Activated T-cell treated with anti-CD3 and anti-CD28 coated beads, Interleukin-2, amount 50 U/mL, for 48 hours (primary cell): ENCODE results near the gene ARAP3.

ENCODE experiments used
- DNase-seq, 2 experiments: peaks; one replicate each; pipeline ENCODE4 v3.0.0-alpha.2; 2020

The ARAP3 gene

GRCh38 chr5:141701360-141702119, 19.5 kb upstream of the ARAP3 start:
- DNase-seq = no peak

- no peak for DNase-seq
These were observed 15.6 kb upstream of the ARAP3 start for GRCh38 chr5:141697586-141697985.

- no peak for DNase-seq
These were observed 14.4 kb upstream of the ARAP3 start for GRCh38 chr5:141696431-141696830.

GRCh38 chr5:141695627-141696215, 13.7 kb upstream of the ARAP3 start:
- no peak for DNase-seq

GRCh38 chr5:141694479-141694878, 12.4 kb upstream of the ARAP3 start:
- no peak for DNase-seq

DNA sequence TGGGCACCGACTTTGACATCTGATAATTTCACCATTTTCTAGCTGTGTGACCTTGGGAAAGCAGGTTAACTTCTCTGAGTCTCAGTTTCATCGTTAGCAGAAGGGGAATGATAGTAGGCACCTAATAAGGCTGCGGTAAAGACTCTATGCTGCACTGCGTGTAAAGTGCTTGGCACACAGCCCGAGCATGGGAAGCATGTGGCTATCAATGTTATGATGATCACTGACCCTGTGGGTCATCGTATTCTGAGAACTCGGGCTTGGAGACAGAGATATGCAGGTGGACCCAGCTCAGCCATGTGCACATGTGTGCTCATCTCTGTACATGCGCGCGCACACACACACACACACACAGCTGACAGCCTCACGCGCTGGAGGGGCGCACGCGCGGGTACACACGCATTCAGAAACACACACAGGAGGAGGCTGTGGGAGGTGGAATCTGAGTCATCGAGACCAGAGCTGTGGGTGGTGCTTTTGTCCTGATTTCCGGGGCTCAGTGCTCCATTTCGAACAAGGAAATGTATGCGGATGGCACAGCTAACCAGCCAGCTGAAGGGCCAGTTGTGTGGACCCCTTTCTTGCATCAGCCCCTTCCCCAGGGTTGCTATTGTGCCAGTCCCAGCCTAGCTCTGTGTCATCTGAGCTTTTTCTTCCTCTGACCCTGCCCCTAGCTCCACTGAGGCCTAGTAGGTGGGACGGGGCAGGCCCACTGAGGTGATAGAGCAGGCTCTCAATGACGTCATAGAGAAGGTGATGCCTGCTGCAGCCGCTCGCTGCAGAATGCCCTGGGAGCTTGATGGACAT, 11.1 kb upstream of the ARAP3 start:
- peak; percentile 83 to 86 for DNase-seq

- DNase-seq = no peak
These were observed 10.5 kb upstream of the ARAP3 start for GRCh38 chr5:141692533-141692888.

- peak; percentile 95 for DNase-seq
These were observed 10.0 kb upstream of the ARAP3 start for GRCh38 chr5:141691867-141692532.

GRCh38 chr5:141691286-141691866, 9.3 kb upstream of the ARAP3 start:
- no peak for DNase-seq

DNA sequence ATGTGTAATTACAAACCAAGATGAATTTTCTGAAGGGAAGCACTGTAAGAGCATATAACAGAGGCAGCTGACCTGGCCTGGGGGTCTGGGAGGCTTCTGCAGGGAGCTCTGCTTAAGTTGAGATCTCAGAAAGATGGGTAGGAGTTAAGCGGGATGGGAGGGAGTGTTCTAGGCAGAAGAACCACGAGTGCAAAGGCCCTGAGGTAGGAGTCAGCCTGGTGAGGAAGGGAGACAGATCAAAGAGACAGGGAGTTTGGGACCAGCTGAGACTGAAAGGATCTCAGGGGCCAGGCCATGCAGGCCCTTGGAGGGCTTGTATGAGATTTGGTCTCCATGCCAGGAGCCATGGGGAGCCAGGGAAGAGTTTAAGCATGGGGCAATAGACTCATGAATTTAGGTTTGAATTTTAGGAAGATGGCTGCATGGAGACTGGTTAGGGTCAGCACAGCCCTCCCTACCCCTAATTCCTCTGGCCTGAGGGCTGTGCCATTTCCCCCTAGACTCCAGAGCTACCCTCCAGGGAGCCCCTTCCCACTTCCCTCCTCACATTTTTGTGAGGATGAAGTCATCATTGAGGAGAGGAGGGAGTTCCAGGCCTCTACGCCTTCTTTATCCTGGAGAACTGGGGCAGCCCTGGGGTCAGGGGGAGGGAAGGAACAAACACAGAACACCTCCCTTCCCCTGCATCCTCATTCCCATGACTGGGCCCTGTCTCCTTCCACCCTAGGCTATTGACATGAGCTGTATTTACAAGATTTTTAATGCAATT, 4.8 kb upstream of the ARAP3 start:
- no peak for DNase-seq

DNA sequence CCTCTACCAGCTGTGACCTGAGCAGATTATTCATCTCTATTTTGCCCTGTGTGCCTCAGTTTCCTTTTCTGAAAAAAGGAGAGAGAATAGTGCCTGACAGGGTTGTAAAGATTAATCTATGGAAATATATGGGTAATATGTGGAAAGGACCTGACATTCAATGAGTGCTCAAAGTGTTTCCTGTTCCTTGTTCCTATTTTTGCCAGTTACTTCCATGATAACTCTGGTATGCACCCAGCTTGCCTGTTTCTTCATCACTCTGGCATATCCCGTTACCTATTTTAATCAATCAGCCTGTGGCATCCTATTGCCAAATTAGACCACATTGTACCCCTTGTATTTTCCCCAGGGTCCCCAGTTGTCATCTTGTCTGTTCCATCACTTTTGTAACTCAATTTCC, 3.6 kb upstream of the ARAP3 start:
- no peak for DNase-seq

DNA sequence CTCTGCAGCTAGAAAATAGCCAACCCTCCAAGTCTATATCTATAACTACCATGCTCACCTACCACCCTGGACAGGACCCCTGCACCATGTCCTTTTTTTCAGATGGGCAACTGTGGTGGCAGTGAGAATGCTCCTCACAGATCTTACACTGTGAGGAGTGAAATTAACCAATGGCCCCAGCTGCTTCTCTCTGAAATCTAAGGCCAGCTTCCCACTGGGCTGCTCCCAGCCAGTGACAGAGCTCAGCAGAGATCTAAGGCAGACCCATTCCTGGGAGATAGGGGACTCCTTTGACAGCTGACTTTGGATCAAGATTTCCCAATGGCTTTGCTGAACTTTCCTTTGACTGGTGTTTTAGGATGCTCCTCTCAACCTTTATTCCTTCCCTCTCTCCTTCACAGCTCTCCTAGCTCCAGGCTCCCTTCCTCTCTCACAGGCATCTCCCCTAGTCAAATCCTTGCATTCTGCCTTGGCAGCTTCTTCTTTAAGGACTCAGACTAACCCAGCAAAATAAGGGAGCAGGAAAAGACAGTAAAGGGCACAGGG, 1.6 kb upstream of the ARAP3 start:
- no peak for DNase-seq

DNA sequence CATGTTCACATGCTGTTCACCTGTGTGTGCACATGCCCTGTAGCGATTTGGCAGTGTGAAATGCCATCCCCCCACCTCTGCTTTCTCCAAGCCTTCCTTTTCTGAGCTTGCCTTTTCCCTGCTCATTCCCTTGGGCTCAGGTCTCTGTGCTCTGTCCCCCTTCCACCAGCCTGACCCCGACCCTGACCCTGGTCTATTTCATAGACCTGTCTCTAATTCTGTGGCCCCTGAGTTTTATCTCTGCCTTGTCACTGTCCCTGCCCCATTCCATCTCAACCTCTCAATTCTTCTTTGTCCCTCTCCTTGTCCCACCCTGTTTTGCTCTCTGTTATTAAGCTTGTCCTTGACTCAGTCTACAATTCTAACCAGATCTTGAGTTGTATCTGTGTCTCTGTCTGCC, 735 bp downstream of the ARAP3 start:
- no peak for DNase-seq

GRCh38 chr5:141680751-141681201, 1.3 kb downstream of the ARAP3 start:
- DNase-seq = no peak

DNA sequence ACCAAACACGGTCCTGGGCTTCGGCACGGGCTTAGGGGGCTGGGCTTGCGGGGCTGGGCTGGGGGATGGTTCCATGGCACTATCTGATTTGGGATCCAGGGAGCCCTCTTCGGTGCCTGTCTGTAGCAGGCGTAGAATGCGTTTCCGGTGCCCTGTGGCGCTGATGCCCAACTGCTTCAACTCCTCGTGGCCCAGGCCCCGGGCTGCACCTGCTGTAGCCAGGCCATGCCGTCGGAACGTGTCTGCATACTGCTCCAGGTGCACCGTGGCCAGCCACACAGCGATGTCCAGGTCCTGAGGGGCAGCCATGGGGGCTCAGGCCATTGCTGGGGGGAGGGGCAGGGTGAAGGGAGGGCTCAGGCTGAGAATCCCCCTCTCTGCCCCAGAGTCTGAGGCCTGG, 1.9 kb downstream of the ARAP3 start:
- DNase-seq = no peak

DNA sequence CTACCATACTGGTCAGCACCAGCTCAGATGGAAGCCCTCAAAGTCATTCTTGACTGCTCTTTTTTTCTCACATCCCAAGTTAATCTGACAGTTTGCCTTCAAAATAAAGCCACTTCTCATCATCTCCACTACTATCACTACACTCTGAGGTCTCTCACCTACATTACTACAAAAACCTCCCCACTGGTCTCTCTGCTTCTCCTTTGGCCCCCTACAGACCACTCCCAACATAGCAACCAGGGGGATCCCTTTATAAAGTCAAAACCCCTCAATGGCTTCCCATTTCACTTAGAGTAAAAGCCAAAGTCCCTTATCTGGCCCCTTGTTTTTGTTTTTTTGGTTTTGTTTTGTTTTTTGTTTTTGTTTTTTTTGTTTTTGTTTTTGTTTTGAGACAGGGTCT, 4.6 kb downstream of the ARAP3 start:
- DNase-seq = peak; percentile 31 to 32

DNA sequence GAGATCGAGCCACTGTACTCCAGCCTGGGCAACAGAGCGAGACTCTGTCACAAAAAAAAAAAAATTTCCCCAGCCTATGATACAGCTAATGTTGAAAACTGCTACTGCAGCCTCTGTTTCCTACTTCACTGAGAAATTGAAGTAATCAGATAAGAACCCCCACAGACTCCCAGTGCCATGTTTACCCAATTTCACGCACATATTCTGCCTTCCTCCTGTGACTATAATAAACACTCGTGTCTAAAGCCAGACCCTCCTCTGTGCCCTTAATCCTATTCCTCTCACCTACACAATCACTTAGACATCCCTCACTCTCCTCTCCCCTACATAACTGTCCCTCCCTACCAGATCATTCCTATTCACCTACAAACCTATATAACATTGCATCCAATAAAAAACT, 6.4 kb downstream of the ARAP3 start:
- no peak for DNase-seq

GRCh38 chr5:141674747-141675146, 7.3 kb downstream of the ARAP3 start:
- DNase-seq = no peak

DNA sequence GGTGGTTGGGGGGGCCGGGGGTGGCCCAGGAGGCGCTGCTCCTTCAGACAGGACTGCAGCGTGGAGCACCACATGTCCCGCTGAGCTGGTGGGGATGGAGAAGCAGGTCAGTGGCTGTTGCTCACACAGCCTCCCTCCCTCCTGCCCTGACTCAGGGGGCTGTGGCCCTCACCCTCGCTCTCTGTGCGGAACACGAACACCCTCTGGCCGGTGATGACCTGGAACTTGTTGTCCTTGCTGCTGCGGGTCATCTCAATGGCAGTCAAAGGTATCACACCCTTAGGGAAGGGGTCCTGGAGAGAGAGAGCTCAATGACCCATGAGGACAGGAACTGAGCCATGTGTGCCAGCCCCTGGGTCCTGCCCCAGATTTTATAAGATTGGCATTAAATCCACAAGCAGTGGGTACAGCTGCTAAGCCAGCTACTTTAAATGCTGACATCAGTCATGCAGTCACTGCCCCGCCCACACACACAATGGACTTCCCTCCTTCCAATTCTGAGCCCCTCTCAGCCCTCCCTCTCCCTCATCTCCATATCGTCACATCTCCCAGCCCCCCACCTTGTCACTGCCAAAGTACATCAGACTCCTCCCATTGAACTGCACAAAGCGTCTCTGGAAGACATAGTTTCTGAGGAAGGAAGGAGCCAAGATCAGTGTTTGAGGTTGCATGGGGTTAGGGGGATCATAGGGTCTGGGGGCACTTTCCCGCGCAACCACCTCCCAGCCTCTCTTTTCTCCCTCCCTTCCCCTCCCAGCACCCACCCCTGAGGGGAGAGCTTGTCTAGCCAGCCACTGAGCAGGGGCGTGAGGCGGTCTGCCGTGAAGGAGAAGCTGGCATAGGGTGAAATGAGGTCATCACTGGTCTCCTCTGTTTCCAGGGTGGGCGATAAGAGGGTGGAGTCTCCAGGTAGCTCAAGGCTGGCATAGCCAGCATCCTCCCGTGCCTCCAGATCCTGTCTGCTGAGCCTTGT, 8.9 kb downstream of the ARAP3 start:
- DNase-seq = no peak

DNA sequence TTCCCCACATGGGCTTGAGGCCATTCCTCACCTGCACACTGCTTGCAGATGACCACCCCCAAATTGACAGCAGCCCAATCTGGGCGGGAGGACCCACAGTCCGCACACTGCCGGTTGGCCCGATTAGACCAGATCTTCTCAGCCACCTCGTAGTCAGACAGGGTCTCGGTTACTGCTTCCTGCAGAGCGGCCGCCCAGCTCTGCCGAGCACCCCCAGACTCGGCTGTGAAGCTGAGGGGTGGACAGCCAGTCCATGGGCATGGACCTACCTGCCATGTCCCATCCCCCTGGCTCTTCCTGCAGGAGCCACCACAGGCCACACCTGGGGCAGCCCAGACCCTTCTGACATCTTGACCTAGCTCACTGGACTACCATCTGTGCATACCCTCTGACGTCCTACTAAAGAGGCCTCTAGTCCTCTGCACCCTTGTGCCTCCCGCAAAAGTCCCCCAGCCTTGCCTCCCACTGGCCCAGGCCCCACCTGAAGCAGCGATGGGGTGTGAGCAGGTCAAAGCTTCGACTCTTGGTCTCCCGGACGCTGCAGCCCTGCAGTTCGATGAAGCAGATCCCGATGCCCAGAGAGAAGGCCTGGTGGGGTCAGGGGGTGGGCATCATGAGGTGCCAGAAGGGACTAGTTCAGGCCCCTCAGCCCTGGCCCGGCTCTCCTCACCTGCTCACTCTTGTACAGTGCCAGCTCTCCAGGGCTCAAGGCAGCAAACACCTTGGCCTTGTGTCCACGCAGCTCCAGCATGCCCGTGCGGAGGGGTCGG, 9.8 kb downstream of the ARAP3 start:
- no peak for DNase-seq
